Parathyroid adenoma (tissue), 2 donors: ENCODE results near the gene OR13C2.

Experiments
- H2AFZ ChIP-seq: fragments of 300-600 bp; sonication (generic); one replicate; pipeline ENCODE4 v1.7.0; 2017; ENCODE audit warnings: antibody characterized with exemption, mild to moderate bottlenecking
- H3K27ac ChIP-seq: fragments of 300-600 bp; sonication (generic); one replicate; pipeline ENCODE4 v1.7.0; 2017
- H3K27me3 ChIP-seq: fragments of 300-600 bp; sonication (generic); one replicate; pipeline ENCODE4 v1.7.0; 2017; ENCODE audit warnings: low read length; ENCODE audit not compliant: control insufficient read depth, insufficient read depth
- H3K36me3 ChIP-seq: fragments of 300-600 bp; sonication (generic); one replicate; pipeline ENCODE4 v1.7.0; 2017; ENCODE audit warnings: low read length; ENCODE audit not compliant: control insufficient read depth, insufficient read depth
- H3K4me1 ChIP-seq: fragments of 300-600 bp; sonication (generic); one replicate; pipeline ENCODE4 v1.7.0; 2017; ENCODE audit warnings: control low read depth
- H3K4me2 ChIP-seq: fragments of 300-600 bp; sonication (generic); one replicate; pipeline ENCODE4 v1.7.0; 2017; ENCODE audit warnings: low read length
- H3K4me3 ChIP-seq: fragments of 300-600 bp; sonication (generic); one replicate; pipeline ENCODE4 v1.7.0; 2017; ENCODE audit warnings: low read depth, low read length
- H3K79me2 ChIP-seq: fragments of 300-600 bp; sonication (generic); one replicate; pipeline ENCODE4 v1.7.0; 2017; ENCODE audit warnings: control low read depth
- H3K9ac ChIP-seq: fragments of 300-600 bp; sonication (generic); one replicate; pipeline ENCODE4 v1.7.0; 2017; ENCODE audit warnings: mild to moderate bottlenecking
- H3K9me3 ChIP-seq: fragments of 300-600 bp; sonication (generic); one replicate; pipeline ENCODE4 v1.7.0; 2017; ENCODE audit warnings: low read length; ENCODE audit not compliant: control insufficient read depth
- TF ChIP-seq, protein P1 (sequence below): fragments of 300-600 bp; sonication (generic); IDR thresholded peaks from one replicate; pipeline ENCODE4 v1.7.0; 2017; ENCODE audit warnings: antibody characterized with exemption, mild to moderate bottlenecking
- donor health status: primary hyperparathyroidism.

The OR13C2 gene

DNA sequence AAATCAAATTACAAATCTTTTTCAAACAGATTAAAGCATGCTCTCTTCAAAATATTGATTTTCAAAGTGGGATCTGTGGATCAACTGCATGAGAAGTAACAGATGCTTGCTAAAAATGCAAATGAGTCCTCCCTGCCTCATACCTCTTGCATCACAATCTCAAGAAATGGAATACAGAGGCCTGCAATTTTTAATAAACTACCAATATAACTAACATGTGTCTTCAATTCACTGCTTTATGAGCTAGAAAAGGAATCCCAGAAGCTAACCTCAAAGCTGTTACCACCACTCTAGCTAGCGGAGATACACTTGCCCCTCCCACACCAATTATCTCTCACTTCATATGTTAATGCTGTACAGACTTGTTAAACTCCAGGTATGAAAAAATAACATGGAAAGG lies 15.8 kb downstream of the OR13C2 start:
- Histone ChIP-seq H2AFZ (no peak overlapping the region), H3K27me3 (no peaks in the 10 kb centered on the region), H3K36me3 (no peaks in the 10 kb centered on the region), H3K4me2 (no peak overlapping the region), H3K4me1 (no peaks in the 10 kb centered on the region), H3K9me3 (no peaks in the 10 kb centered on the region), H3K4me3 (no peak overlapping the region), H3K9ac (no peak overlapping the region), H3K79me2 (no peaks in the 10 kb centered on the region), H3K27ac (no peak overlapping the region)
- TF ChIP-seq, protein P1, sequence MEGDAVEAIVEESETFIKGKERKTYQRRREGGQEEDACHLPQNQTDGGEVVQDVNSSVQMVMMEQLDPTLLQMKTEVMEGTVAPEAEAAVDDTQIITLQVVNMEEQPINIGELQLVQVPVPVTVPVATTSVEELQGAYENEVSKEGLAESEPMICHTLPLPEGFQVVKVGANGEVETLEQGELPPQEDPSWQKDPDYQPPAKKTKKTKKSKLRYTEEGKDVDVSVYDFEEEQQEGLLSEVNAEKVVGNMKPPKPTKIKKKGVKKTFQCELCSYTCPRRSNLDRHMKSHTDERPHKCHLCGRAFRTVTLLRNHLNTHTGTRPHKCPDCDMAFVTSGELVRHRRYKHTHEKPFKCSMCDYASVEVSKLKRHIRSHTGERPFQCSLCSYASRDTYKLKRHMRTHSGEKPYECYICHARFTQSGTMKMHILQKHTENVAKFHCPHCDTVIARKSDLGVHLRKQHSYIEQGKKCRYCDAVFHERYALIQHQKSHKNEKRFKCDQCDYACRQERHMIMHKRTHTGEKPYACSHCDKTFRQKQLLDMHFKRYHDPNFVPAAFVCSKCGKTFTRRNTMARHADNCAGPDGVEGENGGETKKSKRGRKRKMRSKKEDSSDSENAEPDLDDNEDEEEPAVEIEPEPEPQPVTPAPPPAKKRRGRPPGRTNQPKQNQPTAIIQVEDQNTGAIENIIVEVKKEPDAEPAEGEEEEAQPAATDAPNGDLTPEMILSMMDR, result no peak

DNA sequence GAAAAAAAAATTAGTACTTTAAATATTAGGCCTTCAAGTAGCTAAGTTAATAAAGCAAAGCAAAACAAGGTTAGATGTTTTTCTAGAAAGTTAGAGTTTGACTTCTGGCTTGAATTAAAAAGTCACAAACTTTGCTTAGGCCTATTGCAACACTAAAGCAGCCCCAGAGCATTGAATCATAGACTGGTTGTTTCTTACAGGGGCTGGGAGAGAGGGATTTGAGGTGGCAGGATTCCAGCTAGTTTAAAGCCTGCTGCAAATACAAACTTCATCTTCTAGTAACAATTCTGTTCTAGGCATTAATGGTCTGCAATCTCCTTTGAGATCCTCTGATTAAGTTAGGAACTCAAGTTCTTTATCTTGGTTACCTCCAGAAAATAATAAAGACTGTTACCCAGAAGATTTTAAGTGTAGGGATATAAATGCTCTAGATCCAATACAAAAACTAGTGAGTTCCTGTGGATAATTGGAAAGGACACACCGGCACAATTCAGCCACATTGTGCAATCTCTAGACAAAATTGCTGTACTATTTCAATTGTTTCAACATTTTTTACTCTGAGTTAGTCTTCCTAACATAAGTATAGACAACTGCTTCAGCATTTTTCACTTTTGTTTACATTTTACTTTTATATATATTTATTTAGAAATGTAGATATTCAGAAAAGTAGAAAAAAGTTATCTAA lies 18.8 kb downstream of the OR13C2 start:
- Histone ChIP-seq H3K4me2 (no peak overlapping the region), H3K9me3 (no peaks in the 10 kb centered on the region), H3K27me3 (no peaks in the 10 kb centered on the region), H3K9ac (no peak overlapping the region), H3K4me3 (no peak overlapping the region), H3K36me3 (no peaks in the 10 kb centered on the region), H2AFZ (no peak overlapping the region), H3K79me2 (no peaks in the 10 kb centered on the region), H3K4me1 (no peaks in the 10 kb centered on the region), H3K27ac (no peak overlapping the region)
- TF ChIP-seq, protein P1, result no peak

DNA sequence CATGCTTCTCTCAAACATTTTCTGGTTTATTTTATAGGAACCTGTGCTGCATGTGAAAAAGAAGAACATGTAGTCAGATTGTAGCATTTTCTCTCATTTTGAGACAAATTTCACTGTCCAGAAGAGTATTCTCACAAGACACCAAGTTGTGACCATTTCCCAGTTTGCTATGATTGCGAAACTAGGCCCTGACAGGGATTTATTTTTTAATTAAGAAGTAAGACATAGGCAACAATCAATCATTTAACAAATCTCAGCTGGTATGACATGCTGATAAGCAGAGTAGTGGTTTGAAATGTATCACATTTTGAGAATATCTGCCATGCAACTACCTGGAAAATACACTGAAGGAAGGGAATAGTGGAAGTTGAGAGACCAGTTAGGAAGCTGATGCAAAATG lies 24.9 kb downstream of the OR13C2 start:
- Histone ChIP-seq H3K79me2 (no peaks in the 10 kb centered on the region), H3K4me1 (no peaks in the 10 kb centered on the region), H3K9me3 (no peaks in the 10 kb centered on the region), H3K27me3 (no peaks in the 10 kb centered on the region), H3K4me2 (no peak overlapping the region), H3K36me3 (no peaks in the 10 kb centered on the region), H3K27ac (no peak overlapping the region), H3K9ac (no peak overlapping the region), H3K4me3 (no peak overlapping the region), H2AFZ (no peak overlapping the region)
- TF ChIP-seq, protein P1, result no peak

DNA sequence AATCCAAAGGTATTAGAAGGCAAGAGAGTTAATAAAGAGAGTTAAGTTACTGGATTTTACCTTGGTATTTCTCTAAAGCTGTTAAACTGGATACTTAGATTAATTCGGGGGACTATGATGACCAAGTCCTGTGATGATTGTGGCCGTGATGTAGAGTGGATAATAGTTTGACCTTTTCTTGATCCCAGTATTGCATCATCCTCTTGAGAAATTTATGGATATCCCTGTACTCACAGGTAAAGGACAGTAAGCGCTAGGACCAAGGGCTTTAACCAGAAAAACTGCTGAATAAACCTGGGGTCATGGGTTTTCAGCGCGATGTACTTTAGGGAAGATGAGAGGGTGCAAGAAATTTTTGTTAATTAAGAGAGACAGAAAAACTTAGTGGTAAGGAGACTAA lies 28.2 kb downstream of the OR13C2 start:
- H2AFZ ChIP-seq, result no peak overlapping the region
- no peaks in the 10 kb centered on the region for H3K27me3 ChIP-seq
- H3K36me3 ChIP-seq, result no peaks in the 10 kb centered on the region
- H3K4me1 ChIP-seq, result no peaks in the 10 kb centered on the region
- TF ChIP-seq, protein P1, result no peak
- no peak overlapping the region for H3K27ac ChIP-seq
- no peak overlapping the region for H3K4me2 ChIP-seq
- H3K4me3 ChIP-seq, result no peak overlapping the region
- no peaks in the 10 kb centered on the region for H3K9me3 ChIP-seq
- H3K79me2 ChIP-seq, result no peaks in the 10 kb centered on the region
- H3K9ac ChIP-seq, result no peak overlapping the region

DNA sequence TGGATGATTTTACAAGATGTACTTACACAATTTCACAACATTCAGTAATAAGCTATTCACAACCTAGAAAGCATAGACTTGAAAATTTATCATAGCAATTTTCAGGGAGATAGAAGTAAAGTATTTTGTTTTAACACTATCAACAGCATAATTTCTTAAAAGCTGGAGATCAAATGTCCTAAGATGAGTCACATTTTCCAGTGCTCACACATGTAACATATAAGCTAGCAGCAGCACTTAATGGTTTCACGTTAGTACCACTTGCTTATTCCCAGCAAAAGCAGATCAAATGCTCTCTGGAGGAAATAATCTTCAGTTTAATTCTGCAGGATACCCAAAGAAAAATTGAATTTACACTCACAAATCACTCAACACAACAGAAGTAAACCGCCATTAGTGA lies 30.0 kb downstream of the OR13C2 start:
- H3K27ac ChIP-seq, result no peak overlapping the region
- no peaks in the 10 kb centered on the region for H3K79me2 ChIP-seq
- no peaks in the 10 kb centered on the region for H3K27me3 ChIP-seq
- no peaks in the 10 kb centered on the region for H3K4me1 ChIP-seq
- H3K9me3 ChIP-seq, result no peaks in the 10 kb centered on the region
- H3K4me2 ChIP-seq, result no peak overlapping the region
- no peak overlapping the region for H3K9ac ChIP-seq
- TF ChIP-seq, protein P1, result no peak
- H3K36me3 ChIP-seq, result no peaks in the 10 kb centered on the region
- H2AFZ ChIP-seq, result no peak overlapping the region
- H3K4me3 ChIP-seq, result no peak overlapping the region
